PC-9 (cell line): ENCODE results near the gene PDGFD.

Experiments
- CTCF ChIP-seq: fragments of 200-600 bp; sonication (generic); conservative IDR thresholded peaks from 2 replicates; pipeline ENCODE4 v1.6.1; 2017; ENCODE audit warnings: mixed run types, antibody characterized with exemption, mild to moderate bottlenecking, moderate library complexity
- EZH2 ChIP-seq: fragments of 200-600 bp; sonication (generic); IDR thresholded peaks from 2 replicates; pipeline ENCODE4 v1.8.0; 2017; ENCODE audit warnings: antibody characterized with exemption, low read depth

- no peak for TF ChIP-seq CTCF
- TF ChIP-seq EZH2 = no peak
Observed at GRCh38 chr11:103889679-103890078, 274.3 kb downstream of the PDGFD start.
